KBM-7 (cell line): ENCODE measurements around the gene PPM1F.

ENCODE experiments used
- DNase-seq: peaks from one replicate; pipeline ENCODE4 v3.0.0-alpha.2; 2015
- in situ Hi-C: fragments of 300-500 bp; cut with MboI; formaldehyde crosslinking; loops from 2 replicates; pipeline ENCODE4 v1.14.3; 2020; ENCODE audit warnings: low sequenced_read_pairs, low pct_unique_long_range_greater_than_20kb, mixed read lengths

PPM1F gene

GRCh38 chr22:21963286-21963685 lies 10.6 kb upstream of the PPM1F start:
- in situ Hi-C loops, result no loop called here
- DNase-seq, result no peak

DNA sequence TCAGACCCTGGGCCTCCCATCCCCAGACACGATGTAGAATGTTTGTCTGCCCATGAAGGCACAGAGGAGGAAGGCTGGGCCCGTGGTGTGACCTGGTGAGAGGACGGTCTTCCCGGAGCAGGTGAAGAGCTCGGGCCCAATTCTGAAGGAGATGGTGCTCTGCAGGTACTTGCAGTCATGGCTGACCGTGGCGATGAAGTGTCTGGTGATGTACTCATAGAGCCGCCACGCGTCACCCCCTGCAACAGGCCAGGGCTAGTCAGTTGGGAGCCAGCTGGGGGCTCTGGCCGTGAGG lies 10.0 kb upstream of the PPM1F start:
- DNase-seq, result no peak
- in situ Hi-C loops, result no loop called here

DNA sequence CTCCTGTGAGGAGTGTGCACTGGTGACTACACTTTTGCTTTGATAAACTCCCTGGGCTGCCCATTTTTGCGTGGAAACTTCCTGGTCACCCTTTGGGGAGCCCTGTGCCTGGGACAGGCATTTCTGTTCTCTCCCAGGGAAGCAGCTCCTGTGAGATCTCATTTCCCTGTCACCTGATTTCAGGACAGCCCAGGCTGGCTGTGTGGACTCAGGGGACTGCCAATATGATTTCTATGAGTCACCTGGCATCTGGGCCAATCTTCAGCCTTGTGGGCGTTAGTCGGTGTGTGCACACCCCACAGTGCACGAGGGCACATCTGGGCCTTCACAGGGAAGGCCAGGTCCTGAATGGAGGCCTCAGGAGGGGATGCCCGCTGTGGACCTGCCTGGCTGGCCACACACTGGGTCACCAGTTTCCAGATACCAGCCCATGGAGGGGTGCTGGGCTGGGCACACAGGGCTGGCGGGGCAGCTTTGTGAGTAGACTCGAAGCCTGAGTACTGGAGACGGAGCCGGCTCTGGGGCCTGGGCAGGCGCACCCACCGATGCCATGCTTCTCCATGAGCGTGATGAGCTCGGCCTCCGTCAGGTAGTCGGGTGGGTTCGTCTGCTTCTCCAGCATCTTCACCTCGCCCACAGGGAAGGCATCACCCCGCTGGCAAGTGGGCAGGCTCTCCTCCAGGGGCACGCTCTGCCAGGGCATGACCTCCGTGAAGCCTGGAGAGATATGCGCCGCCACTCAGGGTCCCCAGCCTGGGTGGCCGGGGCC lies 9.4 kb upstream of the PPM1F start:
- no peak for DNase-seq
- in situ Hi-C loops, result no loop called here

- no peak for DNase-seq
- in situ Hi-C loops, result no loop called here
Observed at GRCh38 chr22:21961127-21961867, 8.6 kb upstream of the PPM1F start.

- in situ Hi-C loops, result no loop called here
- no peak for DNase-seq
Observed at GRCh38 chr22:21960200-21961126, 7.8 kb upstream of the PPM1F start.

DNA sequence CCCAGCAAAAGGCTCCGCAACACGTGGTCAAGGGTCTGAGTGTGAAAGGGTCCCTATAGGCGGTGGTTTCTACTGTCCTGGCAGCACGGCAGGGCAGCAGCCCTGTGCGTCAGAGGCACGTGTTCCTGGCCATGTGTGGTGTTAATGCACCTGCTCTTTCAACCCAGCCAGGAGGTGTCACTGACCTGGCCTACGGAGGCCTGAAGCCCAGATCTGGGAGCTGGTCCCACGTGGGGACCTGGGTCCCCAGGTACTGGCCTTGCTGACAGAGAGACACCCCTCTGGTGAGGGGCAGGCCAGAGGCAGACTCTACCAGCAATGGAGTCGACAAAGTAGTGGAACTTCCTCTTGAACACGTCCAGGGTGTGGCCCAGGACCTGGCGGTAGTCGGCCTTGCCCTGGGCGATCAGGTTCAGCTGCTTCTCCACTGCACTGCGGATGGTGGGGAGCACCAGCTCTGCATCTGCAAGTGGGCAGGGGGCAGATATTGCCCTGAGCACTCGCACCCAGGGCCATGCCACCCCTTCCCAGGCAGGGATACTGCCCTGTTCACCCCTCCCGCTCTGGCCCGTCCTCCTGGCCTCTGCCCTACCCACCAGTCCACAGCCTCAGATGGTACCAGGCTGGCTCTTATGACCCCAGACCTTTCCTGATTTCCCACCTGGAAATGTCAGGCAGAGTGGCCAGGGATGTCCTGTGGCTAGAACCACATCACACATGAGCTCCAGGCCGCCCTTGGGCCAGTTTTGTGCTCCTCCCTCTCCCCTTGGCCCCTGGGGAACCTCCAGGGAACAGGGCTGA lies 6.8 kb upstream of the PPM1F start:
- in situ Hi-C loops, result no loop called here

GRCh38 chr22:21958360-21959273 lies 6.0 kb upstream of the PPM1F start:
- DNase-seq, result no peak
- in situ Hi-C loops, result no loop called here

More for the DNA sequence above, 6.8 kb upstream of the PPM1F start:
- DNase-seq, result no peak

DNA sequence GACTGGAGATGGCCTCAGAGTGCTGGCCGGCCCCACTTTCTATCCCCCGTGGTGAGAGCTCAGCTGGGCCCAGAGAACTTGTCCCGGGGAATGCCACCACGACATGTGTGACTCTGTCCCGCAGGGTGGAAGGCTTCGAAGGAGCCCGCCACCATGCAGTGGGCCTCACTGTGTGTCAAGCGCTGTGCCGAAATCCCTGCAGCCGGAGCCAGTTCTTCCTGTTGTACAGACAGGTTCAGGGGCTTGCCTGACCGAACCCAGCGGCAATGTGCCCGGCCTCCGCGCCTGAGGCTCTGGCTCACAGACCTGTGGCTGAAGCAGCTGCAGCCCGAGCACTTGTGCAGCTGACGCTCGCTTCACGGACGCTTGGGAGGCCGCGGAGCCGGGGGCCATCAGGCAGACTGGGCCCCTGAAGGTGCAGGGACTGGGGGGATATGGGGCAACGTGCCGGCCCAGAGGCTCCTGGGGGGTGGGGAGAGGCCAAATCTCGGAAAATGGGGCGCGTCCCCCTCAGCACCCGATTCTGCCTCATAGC lies 650 bp downstream of the PPM1F start:
- in situ Hi-C loops, result no loop called here
- DNase-seq, result no peak

- in situ Hi-C loops, result no loop called here
Observed at GRCh38 chr22:21951062-21951461, 1.6 kb downstream of the PPM1F start.

GRCh38 chr22:21949948-21950347 lies 2.7 kb downstream of the PPM1F start:
- no peak for DNase-seq
- in situ Hi-C loops, result loop anchor here (25.0 kb wide), 1 partner anchor 213 kb away; the partner anchor contains the start of gene YPEL1

More at GRCh38 chr22:21951062-21951461, 1.6 kb downstream of the PPM1F start:
- no peak for DNase-seq

GRCh38 chr22:21949569-21949918 lies 3.1 kb downstream of the PPM1F start:
- DNase-seq, result no peak
- in situ Hi-C loops, result loop anchor here (25.0 kb wide), 1 partner anchor 212 kb away; the partner anchor contains the start of gene YPEL1

- no peak for DNase-seq
- in situ Hi-C loops, result loop anchor here (25.0 kb wide), 1 partner anchor 212 kb away; the partner anchor contains the start of gene YPEL1
Observed at GRCh38 chr22:21948824-21949568, 3.7 kb downstream of the PPM1F start.

GRCh38 chr22:21948390-21948789 lies 4.3 kb downstream of the PPM1F start:
- no peak for DNase-seq
- in situ Hi-C loops, result loop anchor here (25.0 kb wide), 1 partner anchor 211 kb away; the partner anchor contains the start of gene YPEL1

DNA sequence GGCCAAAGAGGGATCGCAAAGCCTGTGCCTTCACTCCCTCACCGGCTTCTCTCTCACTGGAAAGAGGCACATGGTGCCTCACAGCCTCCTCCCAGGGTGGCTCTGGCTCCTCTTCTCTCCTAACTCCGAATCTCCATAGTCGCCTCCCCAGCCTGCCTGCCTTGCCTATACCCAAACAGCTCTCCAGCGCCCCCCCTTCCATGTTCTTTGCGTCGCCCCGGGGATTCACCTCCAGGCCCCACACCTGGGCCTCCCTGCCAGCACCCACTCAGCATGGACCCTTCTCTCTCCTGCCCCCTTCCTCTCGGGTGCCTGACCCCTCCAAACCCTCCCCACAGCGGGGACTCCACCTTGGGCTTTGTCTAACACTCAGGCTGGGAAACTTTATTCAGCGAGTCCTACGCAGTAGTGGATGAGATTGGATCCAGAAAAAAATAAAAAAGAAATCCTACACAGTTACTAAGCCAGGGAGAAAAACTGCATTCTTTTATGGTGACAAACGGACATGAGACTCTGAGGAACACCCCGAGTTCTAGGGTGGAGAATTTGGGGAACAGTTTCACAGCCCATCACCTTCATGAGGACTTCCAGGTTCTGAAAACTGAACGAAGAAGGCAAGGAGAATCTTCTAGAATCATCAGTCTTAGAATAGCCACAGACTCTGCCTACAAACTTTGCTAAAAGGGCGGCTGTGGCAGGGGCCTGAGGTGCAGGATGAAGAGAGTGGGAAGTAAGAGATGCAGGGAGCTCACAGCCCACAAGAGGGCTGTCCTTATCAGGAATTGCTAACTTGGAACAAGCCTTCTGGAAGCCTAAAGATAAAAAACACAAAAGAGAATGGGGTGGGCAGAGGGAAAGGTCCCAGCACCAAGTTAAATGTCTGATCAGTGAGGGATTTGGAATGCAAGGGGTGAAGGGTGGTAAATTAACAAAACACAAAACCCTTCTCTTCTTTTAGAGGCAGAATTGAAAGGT lies 5.3 kb downstream of the PPM1F start:
- peak; percentile 60 for DNase-seq

DNA sequence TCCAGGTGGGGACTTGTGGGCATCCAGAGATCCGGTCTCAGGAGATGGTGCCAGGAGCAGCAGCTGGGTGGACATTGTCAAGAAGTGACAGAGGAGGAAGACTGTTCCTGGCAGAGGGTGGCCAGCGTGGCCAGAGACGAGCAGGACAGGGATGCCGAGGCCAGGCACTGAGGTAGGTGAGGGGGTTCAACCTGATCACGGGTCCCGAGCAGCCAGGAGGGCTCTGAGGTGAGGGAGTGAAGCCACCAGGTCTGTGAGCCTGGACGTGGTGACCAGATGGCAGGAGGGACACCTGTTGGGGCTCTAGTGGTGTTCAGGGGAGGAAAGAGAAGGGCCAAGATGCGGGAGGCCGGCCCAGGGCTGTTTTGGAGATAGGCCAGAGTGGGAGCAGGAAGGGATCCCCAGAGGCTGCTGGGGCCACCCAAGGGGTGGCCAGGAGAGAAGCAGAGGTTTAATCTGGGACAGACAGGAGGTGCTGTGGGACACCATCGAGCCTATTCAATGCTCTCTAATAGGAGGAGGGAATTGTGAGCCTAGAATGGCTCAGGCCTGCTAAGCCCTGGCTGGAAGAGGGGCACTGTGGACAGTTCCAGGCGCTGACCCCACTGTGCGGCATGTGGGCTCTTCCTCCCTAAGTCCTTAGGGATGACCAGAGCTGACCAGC lies 6.3 kb downstream of the PPM1F start:
- no peak for DNase-seq
- in situ Hi-C loops, result loop anchor here (25.0 kb wide), 1 partner anchor 209 kb away; the partner anchor contains the start of gene YPEL1

More for the DNA sequence above, 5.3 kb downstream of the PPM1F start:
- in situ Hi-C loops, result loop anchor here (25.0 kb wide), 1 partner anchor 210 kb away; the partner anchor contains the start of gene YPEL1
